Germinal center (tissue), 1 donor: Measurements from ENCODE around the gene RASD1.

Experiments
- DNase-seq: peaks from one replicate; pipeline ENCODE4 v3.0.0; 2012; ENCODE audit warnings: mixed read lengths, low spot score

Gene RASD1

GRCh38 chr17:17496189-17497064 is at the start of gene RASD1:
Gene RASD1, minus strand, starts transcription at chr17:17496395. Its CDS starts 214 bp downstream, at chr17:17496181.
- DNase-seq: peak; percentile 90

DNA sequence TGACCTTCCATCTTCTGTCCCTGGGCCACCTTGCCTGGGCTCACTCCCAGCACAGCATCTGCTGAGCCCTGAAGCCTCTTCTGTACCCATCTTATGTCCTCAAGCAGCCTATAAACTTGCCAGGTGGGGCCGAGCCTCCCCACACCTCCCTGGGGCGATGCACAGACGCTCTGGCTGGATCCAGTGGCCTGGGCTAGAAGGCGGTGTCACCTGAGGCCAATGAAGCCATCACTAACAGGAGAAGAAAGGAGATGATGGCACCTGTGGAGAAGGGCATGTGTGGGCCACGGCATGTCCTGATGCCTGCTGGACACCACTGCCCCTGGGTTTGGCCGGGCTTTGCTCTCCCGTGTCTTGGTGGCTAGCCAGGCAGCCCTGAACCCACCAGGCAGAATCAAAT is 49.8 kb upstream of the RASD1 start:
- no peak for DNase-seq

DNA sequence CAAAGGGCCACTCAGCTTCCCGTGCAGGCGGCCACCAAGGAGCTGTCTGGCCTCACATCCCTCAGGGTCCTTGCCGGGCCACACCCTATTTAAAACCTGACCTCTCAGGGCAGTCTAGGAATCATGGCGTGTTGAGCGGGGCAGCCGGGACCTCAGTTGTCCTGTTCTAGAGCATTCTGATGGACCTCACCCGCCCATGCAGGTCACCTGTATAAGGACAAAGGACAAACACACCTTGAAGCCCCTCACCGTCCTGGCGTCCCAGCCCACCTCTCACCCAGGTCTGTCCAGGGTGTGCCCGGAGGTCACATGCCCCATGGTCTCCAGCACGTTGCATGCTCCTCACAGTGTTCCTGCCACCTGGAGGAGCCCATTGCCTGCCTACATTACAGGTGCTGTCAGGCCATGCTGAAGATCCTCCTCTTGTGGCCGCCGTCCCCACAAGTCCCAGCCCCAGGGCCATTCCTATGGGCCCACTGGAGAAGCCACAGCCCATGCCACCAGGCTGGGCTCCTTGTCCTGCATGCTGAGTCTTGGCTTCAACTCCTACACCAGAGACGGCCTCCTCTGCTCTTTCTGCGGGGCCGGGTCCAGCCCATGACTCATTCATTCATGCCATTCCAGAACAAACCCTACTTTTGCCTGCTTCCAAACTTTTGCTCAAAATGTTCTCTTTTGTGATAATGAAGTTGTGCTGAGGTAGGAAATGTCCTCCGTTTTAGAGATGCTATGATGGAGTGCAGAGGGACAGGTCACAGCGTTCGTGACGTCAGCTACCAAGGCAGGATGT is 49.0 kb upstream of the RASD1 start:
- DNase-seq: no peak

DNA sequence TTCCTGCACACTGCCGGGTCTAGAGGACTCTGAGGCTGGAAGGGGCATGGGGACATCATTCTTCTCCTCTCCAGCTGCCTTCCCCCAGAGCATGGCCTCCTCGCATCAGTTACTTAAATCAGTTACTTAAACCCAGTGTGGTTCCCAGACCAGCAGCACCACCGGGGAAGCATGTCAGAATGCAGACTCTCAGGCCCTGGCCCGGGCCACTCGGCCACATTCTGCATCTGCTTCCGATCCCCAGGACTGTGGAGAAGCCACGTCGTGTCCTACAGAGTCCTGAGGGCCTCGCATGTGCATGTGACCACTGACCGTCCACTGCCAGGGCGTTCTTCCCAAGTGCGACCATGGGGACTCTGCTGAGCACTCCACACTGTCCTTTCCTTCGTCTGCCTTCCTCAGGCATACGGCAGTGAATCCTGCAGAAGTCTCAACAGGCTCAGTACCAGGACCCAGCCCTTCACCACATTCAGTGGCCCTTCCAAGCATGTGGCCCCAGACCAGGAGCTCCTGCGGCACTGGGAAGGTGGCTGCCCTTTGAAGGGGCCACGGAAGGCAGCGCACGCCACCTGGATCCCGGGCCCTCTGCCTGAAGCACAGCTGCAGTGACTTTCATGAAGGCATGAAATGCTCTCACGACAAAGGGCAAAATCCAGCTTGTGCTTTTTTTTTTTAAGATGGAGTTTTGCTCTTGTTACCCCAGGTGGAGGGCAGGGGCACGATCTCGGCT is 46.9 kb upstream of the RASD1 start:
- DNase-seq: no peak

DNA sequence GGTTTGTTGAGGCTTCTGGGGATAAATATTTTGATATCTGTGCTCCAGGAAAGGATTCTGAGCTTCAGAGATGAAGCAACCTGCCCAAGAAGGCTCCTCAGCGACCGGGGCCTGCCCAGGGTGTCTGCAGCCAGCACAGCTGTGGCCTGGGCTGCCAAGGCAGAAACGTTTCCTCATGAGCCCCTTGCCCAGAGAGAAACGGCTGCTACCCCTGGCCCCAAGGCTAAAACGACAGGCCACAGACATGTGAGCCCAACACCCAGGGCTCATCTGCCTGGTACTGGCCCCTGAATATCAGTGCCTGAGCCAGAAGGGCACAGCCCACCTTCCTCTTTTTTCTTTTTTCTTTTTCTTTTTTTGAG is 45.4 kb upstream of the RASD1 start:
- DNase-seq: no peak

- DNase-seq: no peak
Measured at GRCh38 chr17:17540935-17541639, 44.9 kb upstream of the RASD1 start.

GRCh38 chr17:17540278-17540906 is 44.2 kb upstream of the RASD1 start:
- DNase-seq: no peak

- DNase-seq: no peak
Measured at GRCh38 chr17:17539591-17539990, 43.4 kb upstream of the RASD1 start.

- DNase-seq: no peak
Measured at GRCh38 chr17:17538417-17539391, 42.5 kb upstream of the RASD1 start.

DNA sequence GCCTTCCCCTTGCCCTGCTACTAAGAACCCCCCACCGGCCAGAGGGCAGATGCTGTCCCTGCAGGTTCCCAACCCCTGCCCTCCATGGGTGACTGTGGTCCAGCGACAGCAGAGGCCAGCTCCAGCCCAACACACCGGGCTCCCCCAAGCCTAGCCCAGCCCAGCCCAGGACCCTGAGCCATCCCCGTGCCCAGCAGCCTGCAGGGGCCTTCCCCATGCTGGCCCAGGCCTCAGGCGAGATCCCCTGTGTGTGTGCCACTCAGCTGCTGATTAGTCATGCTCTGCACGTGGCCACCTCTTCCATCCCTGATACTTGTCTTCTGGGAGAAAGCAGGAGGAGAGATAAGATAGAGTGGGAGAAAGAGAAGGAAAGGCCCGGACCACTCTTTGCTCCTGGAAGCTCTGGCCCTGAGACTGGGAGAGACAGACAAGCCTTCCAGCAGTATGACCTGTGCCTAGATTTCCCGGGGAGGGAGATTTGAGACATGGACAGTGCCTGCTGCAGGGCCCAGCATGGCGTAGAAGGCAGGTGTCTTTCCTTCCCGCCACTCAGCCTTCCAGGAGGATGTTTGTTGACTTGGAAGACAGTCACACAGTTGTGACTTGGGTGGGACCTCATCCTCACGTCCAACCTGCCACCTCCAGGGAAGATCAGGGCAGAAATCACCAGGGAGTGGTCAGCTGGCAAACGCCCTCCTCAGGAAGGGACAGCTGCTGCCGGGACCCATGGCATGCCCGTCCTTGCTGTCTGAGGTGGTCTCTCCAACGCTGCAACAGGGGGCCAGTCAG is 41.3 kb upstream of the RASD1 start:
- no peak for DNase-seq

GRCh38 chr17:17536702-17537101 is 40.5 kb upstream of the RASD1 start:
- DNase-seq: no peak

DNA sequence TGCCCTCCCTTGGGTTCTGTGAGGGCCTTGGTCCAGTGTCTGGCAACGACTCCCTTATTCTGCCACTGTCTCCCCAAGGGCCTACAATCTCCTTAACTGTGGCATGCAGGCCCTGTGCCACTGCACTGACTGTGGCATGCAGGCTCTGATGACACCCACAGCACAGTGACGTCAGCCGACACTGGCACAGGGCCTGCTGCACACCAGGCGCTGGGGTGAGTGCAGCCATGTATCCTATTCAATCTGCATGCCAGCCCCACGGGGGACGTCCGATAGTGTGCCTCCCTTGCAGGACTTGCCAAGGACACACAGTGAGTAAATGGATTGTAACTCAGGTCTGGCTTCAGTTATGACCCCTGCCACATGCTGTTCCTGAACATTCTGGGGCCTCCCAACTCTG is 39.8 kb upstream of the RASD1 start:
- no peak for DNase-seq

DNA sequence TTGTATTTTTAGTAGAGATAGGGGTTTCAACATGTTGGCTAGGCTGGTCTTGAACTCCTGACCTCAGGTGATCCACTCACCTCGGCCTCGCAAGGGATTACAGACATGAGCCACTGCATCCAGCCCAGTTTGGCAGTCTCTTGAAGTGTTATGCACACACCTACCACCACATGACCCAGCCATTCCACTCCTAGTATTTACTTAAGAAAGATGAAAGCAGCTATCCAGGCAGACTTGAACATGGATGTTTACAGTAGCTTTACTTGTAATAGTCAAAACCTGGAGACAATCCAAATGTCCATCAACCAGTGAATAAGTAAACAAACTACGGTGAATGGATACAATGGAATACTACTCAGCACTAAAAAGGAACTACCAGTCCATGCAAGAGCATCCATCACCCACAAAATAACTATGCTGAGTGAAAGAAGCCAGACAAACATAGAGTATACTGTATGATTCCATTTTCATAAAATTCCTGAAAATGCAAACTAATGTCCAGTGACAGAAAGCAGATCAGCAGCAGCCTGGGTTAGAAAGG is 37.8 kb upstream of the RASD1 start:
- DNase-seq: no peak

GRCh38 chr17:17532991-17533390 is 36.8 kb upstream of the RASD1 start:
- no peak for DNase-seq

DNA sequence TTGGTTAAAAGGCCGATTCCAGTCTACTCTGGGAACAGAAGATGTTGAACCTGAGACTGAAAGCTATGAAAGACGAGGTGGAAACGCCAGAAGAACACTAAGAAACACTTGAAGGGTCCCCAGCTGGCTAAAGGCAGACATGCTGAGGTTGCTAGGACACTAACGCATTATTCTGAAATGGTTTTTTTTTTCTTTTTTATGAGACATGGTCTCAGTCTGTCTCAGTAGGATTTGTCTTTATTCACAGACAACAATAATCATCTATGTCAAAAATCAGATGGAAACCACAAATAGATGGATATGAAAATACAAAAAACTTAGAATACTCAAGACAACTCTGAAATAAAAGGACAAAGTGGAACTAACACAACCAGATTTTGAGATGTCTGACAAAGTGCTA is 35.0 kb upstream of the RASD1 start:
- DNase-seq: no peak

DNA sequence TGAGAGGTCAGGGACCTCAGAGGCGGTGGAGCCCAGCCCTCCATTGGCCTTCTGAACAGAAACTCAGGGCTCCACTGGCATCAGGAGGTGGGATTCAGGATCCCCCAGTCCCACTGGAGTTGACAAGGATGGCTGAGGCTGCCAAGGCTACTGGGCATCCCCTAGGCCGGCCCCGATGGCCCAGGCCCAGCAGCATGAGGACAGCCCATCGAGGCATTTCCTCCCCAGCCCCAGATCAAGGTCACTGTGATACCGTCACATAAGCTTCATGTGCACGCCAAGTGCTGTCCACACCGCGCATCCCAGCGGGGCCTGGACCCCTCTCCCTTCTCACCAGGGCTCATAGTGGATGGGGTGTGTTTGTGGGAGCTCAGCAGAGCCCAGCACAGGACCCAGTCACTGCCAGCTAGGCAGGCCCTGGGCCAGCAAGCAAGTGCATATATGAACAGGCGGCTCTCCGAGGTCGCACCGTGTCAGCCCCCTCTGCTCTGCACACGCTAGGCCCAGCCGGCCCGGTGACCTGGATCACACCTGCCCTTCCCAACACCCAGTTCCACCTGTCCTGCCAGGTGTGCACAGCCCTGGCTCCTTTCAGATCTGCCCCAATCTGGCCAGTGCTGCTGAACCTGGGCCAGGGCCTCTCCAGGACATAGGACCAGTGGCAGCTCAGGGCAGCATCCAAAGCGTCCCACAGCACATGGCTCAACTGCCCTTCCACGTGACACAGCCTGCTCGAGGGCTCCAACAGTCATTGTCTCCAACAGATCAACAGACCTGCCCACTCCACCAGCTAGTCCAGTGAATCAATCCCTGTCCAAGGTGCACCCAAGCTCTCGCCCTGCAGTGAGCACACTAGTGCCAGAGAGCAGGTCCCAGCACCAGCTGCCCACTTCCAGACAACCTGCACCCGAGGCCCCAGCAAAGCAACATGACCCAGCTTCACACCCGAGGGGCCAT is 32.8 kb upstream of the RASD1 start:
- DNase-seq: no peak

- no peak for DNase-seq
Measured at GRCh38 chr17:17527956-17528500, 31.8 kb upstream of the RASD1 start.

GRCh38 chr17:17527534-17527933 is 31.3 kb upstream of the RASD1 start:
- no peak for DNase-seq
